Left lung (tissue), 14 donors: ENCODE measurements around the gene ACOX3. TPM values are rescaled to one million over a fixed set of nuclear protein-coding genes. Genes with fewer than 3 reads are reported as not detected.
"Not testable (repeated sequence)": the region's sequence is repeated elsewhere in the genome, so short reads cannot be mapped to it uniquely, and the experiment has no call there.

Source experiments
- ATAC-seq: fragments of 200-7000 bp; cut with Tn5 transposase; one replicate; pipeline ENCODE4 v1.9.1; 2020; ENCODE audit warnings: moderate library complexity
- DNase-seq, 4 donors: peaks; one replicate each; pipeline ENCODE4 v3.0.0-alpha.2; 2013 to 2020
- H3K27ac ChIP-seq, 2 donors: fragments of 200-600 bp; sonication (generic) in 1 of 2; one replicate each; pipeline versions ENCODE4 v1.5.0 to v1.8.0; 2020 to 2021
- H3K27me3 ChIP-seq, 2 donors: fragments of 200-600 bp; sonication (generic) in 1 of 2; one replicate each; pipeline versions ENCODE4 v1.5.0 to v1.8.0; 2020 to 2021
- H3K36me3 ChIP-seq, 2 donors: fragments of 200-600 bp; sonication (generic) in 1 of 2; one replicate each; pipeline versions ENCODE4 v1.5.0 to v1.8.0; 2020 to 2021
- H3K4me1 ChIP-seq, 2 donors: fragments of 200-600 bp; one replicate each; pipeline ENCODE4 v1.8.0; 2021
- H3K4me3 ChIP-seq, 2 donors: fragments of 200-600 bp; sonication (generic) in 1 of 2; one replicate each; pipeline versions ENCODE4 v1.5.0 to v1.8.0; 2020 to 2021; ENCODE audit warnings: mild to moderate bottlenecking in 1 of 2
- H3K9me3 ChIP-seq, 2 donors: fragments of 200-600 bp; sonication (generic) in 1 of 2; one replicate each; pipeline versions ENCODE4 v1.5.0 to v1.8.0; 2020 to 2021
- intact Hi-C, 2 donors: fragments of 100-400 bp; cut with DNase I; formaldehyde crosslinking; loops; one replicate each; pipeline versions ENCODE4 v1.11.2 to v1.14.2; 2022
- long read RNA-seq, 12 donors: library from polyadenylated mRNA in 2 of 12; unstranded in 2 of 12; transcript quantifications; one replicate each; pipeline ENCODE4 v2.0.0 and lab custom pipeline, GENCODE V29; 2019 to 2026
- polyA plus RNA-seq, 6 donors: library from polyadenylated mRNA; unstranded; fragments of 120-200 nt; gene quantifications; one replicate each; pipeline ENCODE4 v1.2.1, GENCODE V29; 2013; ENCODE audit not compliant: insufficient read length in 6 of 6
- total RNA-seq, 2 donors: library from RNA; stranded (reverse); fragmentation: NEBNext Ultra II Directional; extraction: Animal tissue kit (Norgen Biotek cat#: 25700); gene quantifications; one replicate each; pipeline ENCODE4 v1.2.1, GENCODE V29; 2021
- TF ChIP-seq, protein P1 (sequence below), 2 donors: fragments of 200-600 bp; sonication (generic) in 1 of 2; IDR thresholded peaks; one replicate each; pipeline versions ENCODE4 v1.5.0 to v1.8.0; 2021; ENCODE audit warnings: antibody characterized with exemption in 2 of 2
- donor health status: DM: no; HTN: yes; CAD: no.
- donor health status: DM: no; HTN: no; CAD: no.

The ACOX3 gene
- total RNA-seq (10 to 100 TPM; 22.5 to 31.7 TPM), polyA plus RNA-seq (10 to 100 TPM; 19.9 to 26.0 (median 23.4) TPM)
- long read RNA-seq, donor 1, partial matches to known transcripts: 5 of 6 reads
- long read RNA-seq, donor 1, other reads (novel, unspliced or antisense): 0 of 6 reads
- long read RNA-seq, donor 2, partial matches to known transcripts: 0 of 4 reads
- long read RNA-seq, donor 2, other reads (novel, unspliced or antisense): 0 of 4 reads
- long read RNA-seq, donor 3, partial matches to known transcripts: 5 of 7 reads
- long read RNA-seq, donor 3, other reads (novel, unspliced or antisense): 0 of 7 reads
- long read RNA-seq, donor 4, partial matches to known transcripts: 4 of 8 reads
- long read RNA-seq, donor 4, other reads (novel, unspliced or antisense): 1 of 8 reads
- long read RNA-seq, donor 5, partial matches to known transcripts: 0 of 1 reads
- long read RNA-seq, donor 5, other reads (novel, unspliced or antisense): 0 of 1 reads
- long read RNA-seq, donor 6: 0 reads
- long read RNA-seq, donor 7: 0 reads
- long read RNA-seq, donor 8, partial matches to known transcripts: 0 of 1 reads
- long read RNA-seq, donor 8, other reads (novel, unspliced or antisense): 0 of 1 reads
- long read RNA-seq, donor 9: 0 reads
- long read RNA-seq, donor 10, partial matches to known transcripts: 6 of 16 reads
- long read RNA-seq, donor 10, other reads (novel, unspliced or antisense): 6 of 16 reads
- long read RNA-seq, donor 11, partial matches to known transcripts: 0 of 2 reads
- long read RNA-seq, donor 11, other reads (novel, unspliced or antisense): 0 of 2 reads
- long read RNA-seq, donor 12, partial matches to known transcripts: 0 of 2 reads
- long read RNA-seq, donor 12, other reads (novel, unspliced or antisense): 0 of 2 reads

DNA sequence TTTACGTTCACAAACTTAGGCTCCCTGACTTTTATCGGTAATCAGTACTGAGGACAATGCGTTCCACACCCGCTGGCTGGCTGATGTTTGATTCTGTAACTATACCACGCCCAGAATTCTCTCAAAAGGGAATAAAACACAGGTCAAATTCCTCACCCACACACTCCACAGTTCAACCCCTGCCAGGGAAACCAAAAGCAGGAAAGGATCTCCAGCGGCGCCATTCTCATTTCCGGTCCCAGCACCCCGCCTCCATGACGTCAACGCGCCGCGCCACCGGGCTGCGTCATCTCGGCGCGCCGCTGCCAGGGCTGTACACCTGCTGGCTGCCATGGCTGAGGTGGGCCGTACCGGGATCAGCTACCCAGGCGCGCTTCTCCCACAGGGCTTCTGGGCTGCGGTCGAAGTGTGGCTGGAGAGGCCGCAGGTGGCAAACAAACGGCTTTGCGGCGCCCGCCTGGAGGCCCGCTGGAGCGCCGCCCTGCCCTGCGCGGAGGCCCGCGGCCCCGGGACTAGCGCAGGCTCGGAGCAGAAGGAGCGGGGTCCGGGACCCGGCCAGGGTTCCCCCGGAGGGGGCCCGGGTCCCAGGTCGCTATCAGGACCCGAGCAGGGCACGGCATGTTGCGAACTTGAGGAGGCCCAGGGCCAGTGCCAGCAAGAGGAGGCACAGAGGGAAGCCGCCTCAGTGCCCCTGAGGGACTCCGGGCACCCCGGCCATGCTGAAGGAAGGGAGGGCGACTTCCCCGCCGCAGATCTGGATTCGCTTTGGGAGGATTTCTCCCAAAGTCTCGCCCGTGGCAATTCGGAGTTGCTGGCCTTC is at the start of gene ACOX3, which contains the start of gene TRMT44:
Gene ACOX3 (minus strand): TSS at position 232 of the 820 bp plus-strand sequence. CDS start 24,202 bp downstream, outside the sequence.
Gene TRMT44 (plus strand): TSS at position 286 of the 820 bp plus-strand sequence. CDS start 46 bp downstream, at position 332.
- intact Hi-C loops: no loop called here
- H3K27ac ChIP-seq: peak within 1 kb of the TSS; percentile 94 to 97
- H3K4me3 ChIP-seq: peak within 1 kb of the TSS; percentile 96 to 100
- H3K9me3 ChIP-seq: no peaks in the 10 kb centered on the region
- H3K4me1 ChIP-seq: peaks cover 28 to 68% of the 10 kb centered on the region in 2 donors
- H3K27me3 ChIP-seq: no peaks in the 10 kb centered on the region
- no peaks in the 10 kb centered on the region for H3K36me3 ChIP-seq
- TF ChIP-seq, protein P1, sequence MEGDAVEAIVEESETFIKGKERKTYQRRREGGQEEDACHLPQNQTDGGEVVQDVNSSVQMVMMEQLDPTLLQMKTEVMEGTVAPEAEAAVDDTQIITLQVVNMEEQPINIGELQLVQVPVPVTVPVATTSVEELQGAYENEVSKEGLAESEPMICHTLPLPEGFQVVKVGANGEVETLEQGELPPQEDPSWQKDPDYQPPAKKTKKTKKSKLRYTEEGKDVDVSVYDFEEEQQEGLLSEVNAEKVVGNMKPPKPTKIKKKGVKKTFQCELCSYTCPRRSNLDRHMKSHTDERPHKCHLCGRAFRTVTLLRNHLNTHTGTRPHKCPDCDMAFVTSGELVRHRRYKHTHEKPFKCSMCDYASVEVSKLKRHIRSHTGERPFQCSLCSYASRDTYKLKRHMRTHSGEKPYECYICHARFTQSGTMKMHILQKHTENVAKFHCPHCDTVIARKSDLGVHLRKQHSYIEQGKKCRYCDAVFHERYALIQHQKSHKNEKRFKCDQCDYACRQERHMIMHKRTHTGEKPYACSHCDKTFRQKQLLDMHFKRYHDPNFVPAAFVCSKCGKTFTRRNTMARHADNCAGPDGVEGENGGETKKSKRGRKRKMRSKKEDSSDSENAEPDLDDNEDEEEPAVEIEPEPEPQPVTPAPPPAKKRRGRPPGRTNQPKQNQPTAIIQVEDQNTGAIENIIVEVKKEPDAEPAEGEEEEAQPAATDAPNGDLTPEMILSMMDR (IDR thresholded peaks at IDR 0.05): no peak
- ATAC-seq: peak; percentile 91
- peak; percentile 91 to 96 (median 92) for DNase-seq

DNA sequence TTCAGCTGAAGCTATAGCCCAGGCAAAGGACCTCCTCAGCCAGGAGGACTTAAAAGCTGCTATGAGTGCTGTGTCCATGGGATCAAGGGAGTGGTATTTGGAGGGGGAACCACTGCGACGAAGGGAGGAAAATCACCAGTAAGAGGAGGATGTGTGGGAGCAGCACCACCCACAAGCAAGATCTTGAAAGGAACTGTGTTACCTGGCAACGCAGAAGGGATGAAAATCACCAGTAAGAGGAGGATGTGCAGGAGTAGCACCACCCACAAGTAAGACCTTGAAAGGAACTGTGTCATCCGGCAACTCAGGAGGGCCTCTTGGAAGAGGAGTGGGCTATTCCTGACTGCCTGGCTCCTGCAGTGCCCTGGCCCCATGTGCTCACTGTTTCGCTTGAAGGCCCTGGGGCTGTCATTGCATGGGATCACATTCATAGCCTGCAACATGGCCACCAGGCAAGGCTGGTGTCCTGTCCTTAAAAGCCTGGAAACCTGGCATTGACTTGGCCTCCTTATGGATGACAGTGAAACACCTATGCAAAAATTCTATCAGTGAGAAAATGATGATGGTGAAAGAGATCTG is 48.4 kb upstream of the ACOX3 start:
- intact Hi-C loops: no loop called here
- Histone ChIP-seq H3K27ac (no peak overlapping the region), H3K36me3 (no peaks in the 10 kb centered on the region), H3K4me3 (no peak overlapping the region), H3K9me3 (no peaks in the 10 kb centered on the region), H3K4me1 (no peaks in the 10 kb centered on the region), H3K27me3 (no peaks in the 10 kb centered on the region)
- DNase-seq (no peak), ATAC-seq (no peak)
- TF ChIP-seq, protein P1 (IDR thresholded peaks at IDR 0.05): no peak

DNA sequence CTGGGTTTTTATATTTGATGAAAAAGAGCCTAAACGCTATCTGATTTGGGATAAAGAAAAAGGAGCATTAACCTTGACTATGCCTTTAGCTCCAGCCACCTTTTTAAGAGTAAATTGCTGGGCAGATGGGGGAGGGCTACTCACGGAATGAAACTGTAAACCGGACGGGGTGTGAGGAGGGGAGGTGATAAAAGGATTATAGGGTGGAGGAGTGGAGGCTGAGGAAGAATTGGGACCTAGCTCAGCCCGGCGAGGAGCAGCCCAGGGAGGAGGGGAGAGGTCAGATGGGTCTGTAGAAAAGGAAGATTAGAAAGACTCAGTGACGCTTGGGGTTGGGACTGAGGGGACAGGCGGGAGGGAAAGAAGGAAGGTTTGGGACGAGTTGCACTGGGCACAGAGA is 46.1 kb upstream of the ACOX3 start:
- H3K9me3 ChIP-seq, ATAC-seq, H3K27ac ChIP-seq, H3K36me3 ChIP-seq, intact Hi-C loops, H3K4me3 ChIP-seq, H3K4me1 ChIP-seq, DNase-seq, H3K27me3 ChIP-seq: not testable (repeated sequence)

DNA sequence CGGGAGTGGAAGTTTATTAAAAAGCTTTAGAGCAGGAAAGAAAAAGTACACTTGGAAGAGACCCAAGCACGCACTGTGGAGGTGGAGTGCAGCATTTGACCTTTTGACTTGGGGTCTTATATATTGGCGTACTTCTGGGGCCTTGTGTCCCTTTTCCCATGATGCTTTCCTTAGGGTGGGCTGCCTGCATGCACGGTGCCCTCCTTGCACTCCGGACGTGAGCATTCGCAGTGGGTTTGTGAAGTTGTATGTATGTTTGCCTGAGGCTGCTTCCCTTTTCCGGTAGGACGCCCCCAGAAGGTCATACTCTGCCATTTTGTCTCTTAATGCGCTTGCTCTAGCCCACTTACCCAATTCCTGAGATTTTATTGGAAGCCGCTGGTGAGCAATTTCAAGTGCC is 39.7 kb upstream of the ACOX3 start:
- no peak for ATAC-seq
- Histone ChIP-seq H3K9me3 (no peaks in the 10 kb centered on the region), H3K36me3 (peaks cover 0 to 28% of the 10 kb centered on the region in 2 donors), H3K4me1 (no peaks in the 10 kb centered on the region), H3K27ac (no peak overlapping the region), H3K4me3 (no peak overlapping the region), H3K27me3 (no peaks in the 10 kb centered on the region)
- DNase-seq: no peak
- TF ChIP-seq, protein P1 (IDR thresholded peaks at IDR 0.05): no peak
- intact Hi-C loops: no loop called here
